Stimulated activated naive B cell treated with anti-CD40 and anti-IgM and Interleukin-4, amounts not matched to agents 10 μg/mL and 1 μg/mL and 100 μg/mL, for 72 hours (primary cell): ENCODE data around the gene PCDHGB6.
"Not testable (repeated sequence)": the region's sequence is repeated elsewhere in the genome, so short reads cannot be mapped to it uniquely, and the experiment has no call there.

Experiments used
- ATAC-seq, 2 donors: fragments of 150-1000 bp; cut with Tn5 transposase; replicated peaks; 2 replicates each; pipeline ENCODE4 v1.10.0; 2021; ENCODE audit warnings: moderate library complexity in 1 of 2
- DNase-seq: peaks from one replicate; pipeline ENCODE4 v3.0.0; 2021
- H3K27ac Mint-ChIP-seq: one replicate; pipeline ENCODE4 v1.8.0; 2022; ENCODE audit warnings: mild to moderate bottlenecking, mixed read lengths
- H3K27me3 Mint-ChIP-seq, 2 donors: one replicate each; pipeline ENCODE4 v1.8.0; 2022; ENCODE audit warnings: mixed read lengths in 2 of 2
- H3K36me3 Mint-ChIP-seq, 2 donors: one replicate each; pipeline ENCODE4 v1.8.0; 2022; ENCODE audit warnings: mixed read lengths in 2 of 2, mild to moderate bottlenecking in 1 of 2
- H3K4me1 Mint-ChIP-seq, 2 donors: one replicate each; pipeline ENCODE4 v1.8.0; 2022; ENCODE audit warnings: mixed read lengths in 2 of 2, mild to moderate bottlenecking in 1 of 2
- H3K4me3 Mint-ChIP-seq, 2 donors: one replicate each; pipeline ENCODE4 v1.8.0; 2022; ENCODE audit warnings: mild to moderate bottlenecking in 2 of 2, mixed read lengths in 2 of 2, moderate library complexity in 1 of 2
- H3K9me3 Mint-ChIP-seq, 2 donors: one replicate each; pipeline ENCODE4 v1.8.0; 2022; ENCODE audit warnings: mixed read lengths in 2 of 2, mild to moderate bottlenecking in 1 of 2

PCDHGB6 gene

DNA sequence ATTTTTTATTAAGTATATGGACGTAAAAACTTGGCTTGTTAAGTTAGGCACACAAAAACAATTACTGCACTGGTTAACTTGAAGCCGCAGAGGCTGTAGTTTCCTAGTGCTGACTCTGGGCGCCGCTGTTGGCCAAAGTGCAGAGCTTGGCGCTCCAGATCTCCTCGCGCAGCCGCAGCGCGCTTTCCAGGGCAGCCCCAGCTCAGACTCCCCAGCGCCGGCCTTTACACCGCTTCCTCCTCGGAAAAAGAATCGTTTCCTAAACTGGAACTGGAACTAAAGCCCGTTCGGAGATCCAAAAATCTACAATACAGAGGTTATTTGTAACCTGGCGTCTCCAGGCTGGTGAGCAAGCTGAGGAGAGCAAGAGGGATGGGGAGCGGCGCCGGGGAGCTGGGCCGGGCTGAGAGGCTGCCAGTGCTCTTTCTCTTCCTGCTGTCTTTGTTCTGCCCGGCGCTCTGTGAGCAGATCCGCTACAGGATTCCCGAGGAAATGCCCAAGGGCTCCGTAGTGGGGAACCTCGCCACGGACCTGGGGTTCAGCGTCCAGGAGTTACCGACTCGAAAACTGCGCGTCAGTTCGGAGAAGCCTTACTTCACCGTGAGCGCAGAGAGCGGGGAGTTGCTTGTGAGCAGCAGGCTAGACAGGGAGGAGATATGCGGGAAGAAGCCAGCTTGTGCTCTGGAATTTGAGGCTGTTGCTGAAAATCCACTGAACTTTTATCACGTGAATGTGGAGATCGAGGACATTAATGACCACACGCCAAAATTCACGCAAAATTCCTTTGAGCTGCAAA lies 9.9 kb upstream of the PCDHGB6 start, which contains the start of gene PCDHGB5:
Gene PCDHGB5 (plus strand): TSS at position 192 of the 796 bp plus-strand sequence. CDS start 181 bp downstream, at position 373.
- peak within 1 kb of the TSS; percentile 65 to 67 for H3K4me3 Mint-ChIP-seq
- peaks cover 15 to 17% of the 10 kb centered on the region in 2 donors for H3K9me3 Mint-ChIP-seq
- not testable (repeated sequence) for H3K4me1 Mint-ChIP-seq, DNase-seq
- ATAC-seq: peak; percentile 60 to 75
- peak within 1 kb of the TSS; percentile 42 for H3K27ac Mint-ChIP-seq
- H3K27me3 Mint-ChIP-seq: peaks cover 61 to 73% of the 10 kb centered on the region in 2 donors
- H3K36me3 Mint-ChIP-seq: peaks cover 15 to 17% of the 10 kb centered on the region in 2 donors

DNA sequence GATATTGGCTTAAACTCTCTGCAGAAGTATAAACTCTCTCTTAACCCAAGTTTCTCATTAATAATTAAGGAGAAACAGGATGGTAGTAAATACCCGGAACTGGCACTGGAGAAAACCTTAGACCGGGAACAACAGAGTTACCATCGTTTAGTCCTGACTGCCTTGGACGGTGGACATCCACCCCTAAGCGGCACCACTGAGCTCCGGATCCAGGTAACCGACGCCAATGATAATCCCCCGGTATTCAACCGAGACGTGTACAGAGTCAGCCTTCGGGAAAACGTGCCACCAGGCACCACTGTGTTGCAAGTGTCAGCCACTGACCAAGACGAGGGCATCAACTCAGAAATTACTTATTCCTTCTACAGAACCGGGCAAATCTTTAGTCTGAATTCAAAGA lies 9.2 kb upstream of the PCDHGB6 start:
- peaks cover 17 to 19% of the 10 kb centered on the region in 2 donors for H3K36me3 Mint-ChIP-seq
- H3K9me3 Mint-ChIP-seq: peaks cover 14 to 17% of the 10 kb centered on the region in 2 donors
- H3K4me3 Mint-ChIP-seq: peak overlapping the region in 1 of 2 donors; percentile 6
- DNase-seq (no peak), ATAC-seq (no peak)
- H3K4me1 Mint-ChIP-seq: peaks cover 4 to 6% of the 10 kb centered on the region in 2 donors
- H3K27me3 Mint-ChIP-seq: peaks cover 63 to 74% of the 10 kb centered on the region in 2 donors
- no peak overlapping the region for H3K27ac Mint-ChIP-seq

DNA sequence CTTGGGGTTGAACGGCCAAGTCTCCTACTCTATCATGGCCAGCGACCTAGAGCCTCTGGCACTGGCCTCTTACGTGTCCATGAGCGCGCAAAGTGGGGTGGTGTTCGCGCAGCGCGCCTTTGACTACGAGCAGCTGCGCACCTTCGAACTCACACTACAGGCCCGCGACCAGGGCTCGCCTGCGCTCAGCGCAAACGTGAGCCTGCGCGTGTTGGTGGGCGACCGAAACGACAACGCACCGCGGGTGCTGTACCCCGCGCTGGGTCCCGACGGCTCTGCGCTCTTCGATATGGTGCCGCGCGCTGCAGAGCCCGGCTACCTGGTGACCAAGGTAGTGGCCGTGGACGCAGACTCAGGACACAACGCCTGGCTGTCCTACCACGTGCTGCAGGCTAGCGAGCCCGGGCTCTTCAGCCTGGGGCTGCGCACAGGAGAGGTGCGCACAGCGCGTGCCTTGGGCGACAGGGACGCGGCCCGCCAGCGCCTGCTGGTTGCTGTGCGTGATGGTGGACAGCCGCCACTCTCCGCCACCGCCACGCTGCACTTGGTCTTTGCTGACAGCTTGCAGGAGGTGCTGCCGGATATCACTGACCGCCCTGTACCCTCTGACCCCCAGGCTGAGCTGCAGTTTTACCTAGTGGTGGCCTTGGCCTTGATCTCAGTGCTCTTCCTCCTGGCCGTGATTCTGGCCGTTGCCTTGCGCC lies 8.1 kb upstream of the PCDHGB6 start:
- H3K27me3 Mint-ChIP-seq: peaks cover 65 to 76% of the 10 kb centered on the region in 2 donors
- H3K4me1 Mint-ChIP-seq: peaks cover 4 to 6% of the 10 kb centered on the region in 2 donors
- ATAC-seq (no peak), DNase-seq (no peak)
- H3K4me3 Mint-ChIP-seq: peak overlapping the region; percentile 22 to 66
- H3K27ac Mint-ChIP-seq: peak overlapping the region; percentile 76
- peaks cover 15 to 17% of the 10 kb centered on the region in 2 donors for H3K36me3 Mint-ChIP-seq
- H3K9me3 Mint-ChIP-seq: peaks cover 9 to 12% of the 10 kb centered on the region in 2 donors

- peaks cover 67 to 79% of the 10 kb centered on the region in 2 donors for H3K27me3 Mint-ChIP-seq
- no peak for ATAC-seq
- H3K27ac Mint-ChIP-seq: peak within 1 kb of the TSS; percentile 42
- DNase-seq: no peak
- H3K9me3 Mint-ChIP-seq: peaks cover 9 to 13% of the 10 kb centered on the region in 2 donors
- peak within 1 kb of the TSS; percentile 60 to 71 for H3K4me3 Mint-ChIP-seq
- peaks cover 4 to 6% of the 10 kb centered on the region in 2 donors for H3K4me1 Mint-ChIP-seq
- H3K36me3 Mint-ChIP-seq: peaks cover 12 to 14% of the 10 kb centered on the region in 2 donors
Measured at GRCh38 chr5:141402553-141403243, 5.1 kb upstream of the PCDHGB6 start, which contains the start of gene PCDHGA9. PCDHGA9 (plus strand) TSS chr5:141402778; CDS start chr5:141402953, 175 bp downstream.

DNA sequence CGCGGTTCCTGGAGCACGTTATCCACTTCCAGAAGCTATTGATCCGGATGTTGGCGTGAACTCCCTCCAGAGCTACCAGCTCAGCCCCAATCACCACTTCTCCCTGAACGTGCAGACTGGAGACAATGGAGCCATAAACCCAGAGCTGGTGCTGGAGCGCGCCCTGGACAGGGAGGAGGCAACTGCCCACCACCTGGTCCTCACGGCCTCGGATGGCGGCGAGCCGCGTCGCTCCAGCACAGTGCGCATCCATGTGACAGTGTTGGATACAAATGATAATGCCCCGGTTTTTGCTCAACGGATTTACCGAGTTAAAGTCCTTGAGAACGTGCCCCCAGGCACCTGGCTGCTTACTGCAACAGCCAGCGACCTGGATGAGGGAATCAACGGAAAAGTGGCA lies 4.4 kb upstream of the PCDHGB6 start:
- H3K27me3 Mint-ChIP-seq: peaks cover 74 to 85% of the 10 kb centered on the region in 2 donors
- ATAC-seq (no peak), DNase-seq (no peak)
- peaks cover 5 to 6% of the 10 kb centered on the region in 2 donors for H3K4me1 Mint-ChIP-seq
- H3K27ac Mint-ChIP-seq: no peak overlapping the region
- peaks cover 12 to 15% of the 10 kb centered on the region in 2 donors for H3K9me3 Mint-ChIP-seq
- H3K36me3 Mint-ChIP-seq: peaks cover 14 to 17% of the 10 kb centered on the region in 2 donors
- no peak overlapping the region for H3K4me3 Mint-ChIP-seq

DNA sequence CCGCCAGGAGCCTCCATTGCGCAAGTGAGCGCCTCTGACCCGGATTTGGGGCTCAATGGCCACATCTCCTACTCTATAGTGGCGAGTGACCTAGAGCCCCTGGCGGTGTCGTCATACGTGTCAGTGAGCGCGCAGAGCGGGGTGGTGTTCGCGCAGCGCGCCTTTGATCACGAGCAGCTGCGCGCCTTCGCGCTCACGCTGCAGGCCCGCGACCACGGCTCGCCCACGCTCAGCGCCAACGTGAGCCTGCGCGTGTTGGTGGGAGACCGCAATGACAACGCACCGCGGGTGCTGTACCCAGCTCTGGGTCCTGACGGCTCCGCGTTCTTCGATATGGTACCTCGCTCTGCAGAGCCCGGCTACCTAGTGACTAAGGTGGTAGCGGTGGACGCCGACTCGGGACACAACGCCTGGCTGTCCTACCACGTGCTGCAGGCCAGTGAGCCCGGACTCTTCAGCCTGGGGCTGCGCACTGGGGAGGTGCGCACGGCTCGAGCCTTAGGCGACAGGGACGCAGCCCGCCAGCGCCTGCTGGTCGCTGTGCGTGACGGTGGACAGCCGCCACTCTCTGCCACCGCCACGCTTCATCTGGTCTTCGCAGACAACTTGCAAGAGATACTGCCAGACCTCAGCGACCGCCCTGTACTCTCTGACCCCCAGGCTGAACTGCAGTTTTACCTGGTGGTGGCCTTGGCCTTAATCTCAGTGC lies 1.9 kb downstream of the PCDHGB6 start:
- Mint-ChIP-seq H3K27ac (no peak overlapping the region), H3K36me3 (peaks cover 14 to 20% of the 10 kb centered on the region in 2 donors), H3K9me3 (peaks cover 16 to 24% of the 10 kb centered on the region in 2 donors), H3K27me3 (peaks cover 72 to 74% of the 10 kb centered on the region in 2 donors), H3K4me3 (no peak overlapping the region), H3K4me1 (peaks cover 13 to 15% of the 10 kb centered on the region in 2 donors)
- ATAC-seq (no peak), DNase-seq (no peak)

- Mint-ChIP-seq H3K4me1 (peaks cover 13 to 15% of the 10 kb centered on the region in 2 donors), H3K4me3 (no peak overlapping the region), H3K27me3 (peaks cover 62 to 73% of the 10 kb centered on the region in 2 donors), H3K36me3 (peaks cover 20% of the 10 kb centered on the region in 2 donors), H3K27ac (no peak overlapping the region), H3K9me3 (peaks cover 16 to 22% of the 10 kb centered on the region in 2 donors)
- no peak for DNase-seq
- no peak for ATAC-seq
Measured at GRCh38 chr5:141411575-141411974, 3.8 kb downstream of the PCDHGB6 start.

DNA sequence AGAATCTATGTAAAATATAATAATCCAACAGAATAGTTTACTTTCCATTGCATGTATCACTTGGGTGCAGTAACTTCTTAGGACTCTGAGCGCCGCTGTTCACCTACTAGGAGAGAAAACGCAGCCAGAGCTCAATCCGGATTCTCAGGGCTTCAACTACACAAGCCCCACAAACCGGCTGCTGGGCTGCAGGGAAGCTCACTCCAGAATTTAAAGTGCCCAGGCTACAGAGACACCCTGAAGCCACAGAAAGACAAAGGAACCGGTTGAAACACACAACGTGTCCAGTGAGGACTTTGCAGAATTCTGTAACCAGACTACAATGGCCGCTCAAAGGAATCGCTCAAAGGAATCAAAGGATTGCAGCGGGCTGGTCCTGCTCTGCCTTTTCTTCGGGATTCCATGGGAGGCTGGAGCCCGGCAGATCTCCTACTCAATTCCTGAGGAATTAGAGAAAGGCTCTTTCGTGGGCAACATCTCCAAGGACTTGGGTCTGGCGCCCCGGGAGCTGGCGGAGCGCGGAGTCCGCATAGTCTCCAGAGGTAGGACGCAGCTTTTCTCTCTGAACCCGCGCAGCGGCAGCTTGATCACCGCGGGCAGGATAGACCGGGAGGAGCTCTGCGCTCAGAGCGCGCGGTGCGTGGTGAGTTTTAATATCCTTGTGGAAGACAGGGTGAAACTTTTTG lies 5.2 kb downstream of the PCDHGB6 start, which contains the start of gene PCDHGA10:
Gene PCDHGA10 (plus strand): TSS at position 134 of the 686 bp plus-strand sequence. CDS start 189 bp downstream, at position 323.
- DNase-seq (no peak), ATAC-seq (peak; percentile 45 to 73)
- H3K9me3 Mint-ChIP-seq: peaks cover 19 to 25% of the 10 kb centered on the region in 2 donors
- H3K27ac Mint-ChIP-seq: peak within 1 kb of the TSS; percentile 81
- peak within 1 kb of the TSS; percentile 79 for H3K4me3 Mint-ChIP-seq
- peaks cover 19 to 21% of the 10 kb centered on the region in 2 donors for H3K4me1 Mint-ChIP-seq
- peaks cover 61 to 73% of the 10 kb centered on the region in 2 donors for H3K27me3 Mint-ChIP-seq
- H3K36me3 Mint-ChIP-seq: peaks cover 22 to 26% of the 10 kb centered on the region in 2 donors

- H3K4me3 Mint-ChIP-seq: peak overlapping the region; percentile 79
- peaks cover 23 to 28% of the 10 kb centered on the region in 2 donors for H3K36me3 Mint-ChIP-seq
- peaks cover 19 to 22% of the 10 kb centered on the region in 2 donors for H3K4me1 Mint-ChIP-seq
- ATAC-seq: no peak
- DNase-seq: no peak
- peaks cover 63 to 74% of the 10 kb centered on the region in 2 donors for H3K27me3 Mint-ChIP-seq
- peak overlapping the region; percentile 81 for H3K27ac Mint-ChIP-seq
- H3K9me3 Mint-ChIP-seq: peaks cover 17 to 27% of the 10 kb centered on the region in 2 donors
Measured at GRCh38 chr5:141413540-141414069, 5.8 kb downstream of the PCDHGB6 start.

DNA sequence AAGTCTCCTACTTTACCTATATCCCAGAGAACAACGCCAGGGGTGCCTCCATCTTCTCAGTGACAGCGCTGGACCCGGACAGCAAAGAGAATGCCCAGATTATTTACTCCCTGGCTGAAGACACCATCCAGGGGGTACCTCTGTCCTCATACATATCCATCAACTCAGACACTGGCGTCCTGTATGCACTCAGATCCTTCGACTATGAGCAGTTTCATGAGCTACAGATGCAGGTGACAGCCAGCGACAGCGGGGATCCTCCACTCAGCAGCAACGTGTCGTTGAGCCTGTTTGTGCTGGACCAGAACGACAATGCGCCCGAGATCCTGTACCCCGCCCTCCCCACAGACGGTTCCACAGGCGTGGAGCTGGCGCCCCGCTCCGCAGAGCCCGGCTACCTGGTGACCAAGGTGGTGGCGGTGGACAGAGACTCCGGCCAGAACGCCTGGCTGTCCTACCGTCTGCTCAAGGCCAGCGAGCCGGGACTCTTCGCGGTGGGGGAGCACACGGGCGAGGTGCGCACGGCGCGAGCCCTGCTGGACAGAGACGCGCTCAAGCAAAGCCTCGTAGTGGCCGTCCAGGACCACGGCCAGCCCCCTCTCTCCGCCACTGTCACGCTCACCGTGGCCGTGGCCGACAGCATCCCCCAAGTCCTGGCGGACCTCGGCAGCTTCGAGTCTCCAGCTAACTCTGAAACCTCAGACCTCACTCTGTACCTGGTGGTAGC lies 6.9 kb downstream of the PCDHGB6 start:
- H3K4me3 Mint-ChIP-seq: peak overlapping the region in 1 of 2 donors; percentile 17

DNA sequence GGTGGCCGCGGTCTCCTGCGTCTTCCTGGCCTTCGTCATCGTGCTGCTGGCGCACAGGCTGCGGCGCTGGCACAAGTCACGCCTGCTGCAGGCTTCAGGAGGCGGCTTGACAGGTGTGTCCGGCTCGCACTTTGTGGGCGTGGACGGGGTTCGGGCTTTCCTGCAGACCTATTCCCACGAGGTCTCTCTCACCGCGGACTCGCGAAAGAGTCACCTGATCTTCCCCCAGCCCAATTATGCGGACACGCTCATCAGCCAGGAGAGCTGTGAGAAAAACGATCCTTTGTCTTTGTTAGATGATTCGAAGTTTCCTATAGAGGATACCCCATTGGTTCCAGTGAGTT lies 7.4 kb downstream of the PCDHGB6 start:
- Mint-ChIP-seq H3K27ac (peak overlapping the region; percentile 62), H3K4me1 (peaks cover 16 to 22% of the 10 kb centered on the region in 2 donors), H3K4me3 (peak overlapping the region in 1 of 2 donors; percentile 25)

More for the DNA sequence above, 6.9 kb downstream of the PCDHGB6 start:
- DNase-seq, ATAC-seq: not testable (repeated sequence)
- Mint-ChIP-seq H3K27me3 (peaks cover 60 to 74% of the 10 kb centered on the region in 2 donors), H3K4me1 (peaks cover 16 to 22% of the 10 kb centered on the region in 2 donors), H3K27ac (peak overlapping the region; percentile 62), H3K9me3 (peaks cover 13 to 25% of the 10 kb centered on the region in 2 donors), H3K36me3 (peaks cover 21 to 29% of the 10 kb centered on the region in 2 donors)

More for the DNA sequence above, 7.4 kb downstream of the PCDHGB6 start:
- H3K9me3 Mint-ChIP-seq: peaks cover 10 to 25% of the 10 kb centered on the region in 2 donors
- peaks cover 22 to 26% of the 10 kb centered on the region in 2 donors for H3K36me3 Mint-ChIP-seq
- not testable (repeated sequence) for DNase-seq, ATAC-seq
- H3K27me3 Mint-ChIP-seq: peaks cover 58 to 72% of the 10 kb centered on the region in 2 donors
